ENCODE results near the gene DNAJB5.

DNAJB5 gene

DNA sequence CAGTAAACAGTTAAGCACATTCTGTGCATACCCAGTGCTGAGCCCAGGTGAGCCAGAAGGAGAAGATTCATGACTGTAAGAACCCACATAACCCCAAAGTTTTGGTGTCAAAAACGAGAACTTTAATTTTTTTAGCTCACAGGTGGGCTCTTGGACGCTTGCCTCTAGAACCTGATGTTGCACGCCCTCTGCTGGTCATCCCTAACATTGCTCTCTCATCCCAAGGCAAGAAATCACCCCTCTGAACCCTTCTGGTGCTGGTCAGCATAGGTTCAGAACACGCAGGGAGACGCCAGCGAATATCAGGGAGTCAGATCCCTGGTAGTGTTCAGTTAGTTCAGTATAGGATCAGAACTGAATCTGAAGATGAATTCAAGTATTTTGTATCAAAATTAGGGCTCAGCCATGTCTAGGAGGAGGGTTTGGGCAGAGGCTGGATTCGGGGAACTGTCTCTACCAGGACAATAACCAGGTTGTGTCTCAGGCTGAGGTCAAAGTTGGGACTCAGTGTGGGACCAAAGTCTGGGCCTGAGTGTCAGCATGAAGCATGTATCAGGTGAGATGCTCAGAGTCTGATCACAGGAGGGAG lies 4.1 kb upstream of the DNAJB5 start:
- TF ChIP-seq, protein P1, sequence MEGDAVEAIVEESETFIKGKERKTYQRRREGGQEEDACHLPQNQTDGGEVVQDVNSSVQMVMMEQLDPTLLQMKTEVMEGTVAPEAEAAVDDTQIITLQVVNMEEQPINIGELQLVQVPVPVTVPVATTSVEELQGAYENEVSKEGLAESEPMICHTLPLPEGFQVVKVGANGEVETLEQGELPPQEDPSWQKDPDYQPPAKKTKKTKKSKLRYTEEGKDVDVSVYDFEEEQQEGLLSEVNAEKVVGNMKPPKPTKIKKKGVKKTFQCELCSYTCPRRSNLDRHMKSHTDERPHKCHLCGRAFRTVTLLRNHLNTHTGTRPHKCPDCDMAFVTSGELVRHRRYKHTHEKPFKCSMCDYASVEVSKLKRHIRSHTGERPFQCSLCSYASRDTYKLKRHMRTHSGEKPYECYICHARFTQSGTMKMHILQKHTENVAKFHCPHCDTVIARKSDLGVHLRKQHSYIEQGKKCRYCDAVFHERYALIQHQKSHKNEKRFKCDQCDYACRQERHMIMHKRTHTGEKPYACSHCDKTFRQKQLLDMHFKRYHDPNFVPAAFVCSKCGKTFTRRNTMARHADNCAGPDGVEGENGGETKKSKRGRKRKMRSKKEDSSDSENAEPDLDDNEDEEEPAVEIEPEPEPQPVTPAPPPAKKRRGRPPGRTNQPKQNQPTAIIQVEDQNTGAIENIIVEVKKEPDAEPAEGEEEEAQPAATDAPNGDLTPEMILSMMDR (IDR thresholded peaks at IDR 0.05; ENCODE audit: low read depth, low read length) = peak; percentile 89
- TF ChIP-seq EZH2phosphoT487 (IDR thresholded peaks at IDR 0.05; ENCODE audit: low read depth) = no peak
- Histone ChIP-seq H3K27ac (ENCODE audit: low read length) (no peak overlapping the region), H2AFZ (ENCODE audit: low read depth, low read length) (no peak overlapping the region), H4K20me1 (ENCODE audit: insufficient read depth, low read length) (peaks cover 5% of the 10 kb centered on the region; the same call in 1 of the 2 replicates), H3K9me3 (ENCODE audit: insufficient read depth, low read length) (no peaks in the 10 kb centered on the region), H3K4me2 (ENCODE audit: low read length) (no peak overlapping the region), H3K4me3 (ENCODE audit: low read length) (no peak overlapping the region), H3K4me1 (ENCODE audit: low read length) (peaks cover 55% of the 10 kb centered on the region), H3K36me3 (replicated peaks; ENCODE audit: low read depth, low read length) (no peaks in the 10 kb centered on the region), H3K27me3 (ENCODE audit: low read depth, low read length) (no peaks in the 10 kb centered on the region), H3K79me2 (ENCODE audit: low read length) (peaks cover 3% of the 10 kb centered on the region; the same call in 1 of the 2 replicates), H3K9ac (ENCODE audit: low read length) (no peak overlapping the region)

DNA sequence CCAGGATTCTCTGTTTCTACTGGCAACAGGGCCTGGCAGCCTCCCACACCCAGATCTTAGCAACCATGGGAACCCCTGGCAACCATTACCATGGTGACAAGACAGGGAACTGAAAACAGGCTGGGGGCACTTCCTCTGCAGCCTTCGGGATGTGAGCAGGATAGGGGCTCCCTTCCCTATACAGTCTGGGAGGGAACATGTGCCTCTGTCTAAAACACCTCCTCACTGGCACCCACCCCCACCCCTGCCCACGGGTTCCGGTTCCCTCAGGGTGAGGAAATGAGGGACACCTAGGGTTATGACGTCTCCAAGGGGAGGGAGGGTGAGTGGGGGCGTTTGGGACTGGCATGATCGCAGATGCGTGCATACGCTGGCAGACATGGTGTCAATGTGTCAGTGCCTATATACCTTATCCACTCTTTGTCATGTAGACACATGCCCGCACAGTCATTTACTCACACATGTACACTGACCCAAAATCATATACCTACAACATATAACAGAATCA lies 3.0 kb upstream of the DNAJB5 start:
- peak overlapping the region; percentile 53 for H3K4me3 ChIP-seq (ENCODE audit: low read length)

DNA sequence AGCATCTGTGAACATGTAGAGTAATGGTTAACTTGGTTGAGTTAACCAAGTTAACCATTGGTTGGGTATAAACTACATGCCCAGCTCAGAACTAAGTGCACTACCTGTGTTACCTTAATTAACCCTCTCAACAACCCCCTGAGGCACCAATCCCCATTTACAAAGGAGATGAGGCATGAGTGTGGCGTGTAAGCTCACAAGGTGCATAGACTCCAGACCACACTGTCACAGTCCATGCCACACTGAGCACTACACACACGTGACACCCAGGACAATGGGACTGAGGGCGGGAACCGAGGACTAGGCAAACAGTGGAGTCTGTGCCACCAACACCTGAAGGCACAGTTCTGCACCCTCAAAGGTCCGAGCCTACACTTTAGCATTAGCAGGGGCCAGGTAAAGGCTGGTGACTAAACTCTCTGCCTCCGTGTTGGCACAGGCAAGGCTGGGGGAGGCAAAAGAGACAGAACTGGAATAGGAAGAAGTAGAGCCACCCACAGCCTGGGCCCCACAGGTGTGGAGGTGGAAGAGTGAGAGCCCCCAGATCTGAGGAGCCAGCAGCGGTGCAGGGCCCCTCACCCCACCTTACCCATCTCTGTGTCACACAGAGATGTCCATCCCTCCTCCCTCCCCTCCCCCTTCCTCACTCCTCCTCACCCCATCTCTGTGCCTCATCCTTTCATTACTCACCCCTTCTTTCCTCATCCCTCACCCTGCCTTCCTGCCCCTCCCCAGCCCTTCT lies 2.2 kb upstream of the DNAJB5 start:
- Histone ChIP-seq H3K79me2 (ENCODE audit: low read length) (peaks cover 12% of the 10 kb centered on the region), H3K27me3 (ENCODE audit: low read depth, low read length) (no peaks in the 10 kb centered on the region), H4K20me1 (ENCODE audit: insufficient read depth, low read length) (peaks cover 5% of the 10 kb centered on the region; the same call in 1 of the 2 replicates), H3K4me3 (ENCODE audit: low read length) (peak overlapping the region; percentile 53; the same call in 1 of the 2 replicates), H3K9ac (ENCODE audit: low read length) (no peak overlapping the region), H3K36me3 (replicated peaks; ENCODE audit: low read depth, low read length) (no peaks in the 10 kb centered on the region), H3K9me3 (ENCODE audit: insufficient read depth, low read length) (no peaks in the 10 kb centered on the region), H3K4me2 (ENCODE audit: low read length) (peak overlapping the region; percentile 76), H3K4me1 (ENCODE audit: low read length) (peaks cover 74% of the 10 kb centered on the region), H2AFZ (ENCODE audit: low read depth, low read length) (no peak overlapping the region), H3K27ac (ENCODE audit: low read length) (peak overlapping the region; percentile 15; the same call in 1 of the 2 replicates)
- TF ChIP-seq, protein P1 (IDR thresholded peaks at IDR 0.05; ENCODE audit: low read depth, low read length) = no peak
- TF ChIP-seq EZH2phosphoT487 (IDR thresholded peaks at IDR 0.05; ENCODE audit: low read depth) = no peak

More for the DNA sequence above, 3.0 kb upstream of the DNAJB5 start:
- no peaks in the 10 kb centered on the region for H3K27me3 ChIP-seq (ENCODE audit: low read depth, low read length)
- peak overlapping the region; percentile 76 for H3K4me2 ChIP-seq (ENCODE audit: low read length)
- peaks cover 12% of the 10 kb centered on the region for H3K79me2 ChIP-seq (ENCODE audit: low read length)
- peaks cover 67% of the 10 kb centered on the region for H3K4me1 ChIP-seq (ENCODE audit: low read length)
- H3K36me3 ChIP-seq (replicated peaks; ENCODE audit: low read depth, low read length) = no peaks in the 10 kb centered on the region
- peak overlapping the region; percentile 15; the same call in 1 of the 2 replicates for H3K27ac ChIP-seq (ENCODE audit: low read length)
- H3K9me3 ChIP-seq (ENCODE audit: insufficient read depth, low read length) = no peaks in the 10 kb centered on the region
- TF ChIP-seq EZH2phosphoT487 (IDR thresholded peaks at IDR 0.05; ENCODE audit: low read depth) = no peak
- TF ChIP-seq, protein P1 (IDR thresholded peaks at IDR 0.05; ENCODE audit: low read depth, low read length) = no peak
- no peak overlapping the region for H3K9ac ChIP-seq (ENCODE audit: low read length)
- H2AFZ ChIP-seq (ENCODE audit: low read depth, low read length) = no peak overlapping the region
- peaks cover 5% of the 10 kb centered on the region; the same call in 1 of the 2 replicates for H4K20me1 ChIP-seq (ENCODE audit: insufficient read depth, low read length)
